K562 treated with DMSO at 1 percent for 12 hours (cell line): ENCODE measurements around the gene PARP3. TPM values are rescaled to one million over a fixed set of nuclear protein-coding genes. Genes with fewer than 3 reads are reported as not detected.

ENCODE experiments used
- total RNA-seq: library from RNA; unstranded; fragments of 300-600 nt; gene quantifications from 2 replicates; pipeline ENCODE4 v1.2.3, GENCODE V29; 2022; ENCODE audit not compliant: insufficient read depth

Gene PARP3
- 2.6 and 5.7 TPM in 2 replicates for total RNA-seq

GRCh38 chr3:51941798-51942602 lies at the start of gene PARP3, which contains the start of gene RRP9:
TSS of gene PARP3 (plus strand) at chr3:51942363. CDS start at chr3:51943356, 993 bp downstream.
TSS of gene RRP9 (minus strand) at chr3:51941904. CDS start at chr3:51941867, 37 bp downstream.

GRCh38 chr3:51955175-51955892 lies 13.2 kb downstream of the PARP3 start, which contains the start of gene GPR62:
TSS of gene GPR62 (plus strand) at chr3:51955381. CDS start at chr3:51955653, 272 bp downstream.

GRCh38 chr3:51967384-51968169 lies 25.4 kb downstream of the PARP3 start, which contains the start of gene PCBP4:
TSS of gene PCBP4 (minus strand) at chr3:51967454. CDS start at chr3:51961240, 6,214 bp downstream.

GRCh38 chr3:51974963-51975851 lies 33.0 kb downstream of the PARP3 start, which contains the start of gene ABHD14A:
TSS of gene ABHD14A (plus strand) at chr3:51975064. CDS start at chr3:51975136, 72 bp downstream.

GRCh38 chr3:51982838-51983577 lies 40.8 kb downstream of the PARP3 start, which contains the start of gene ACY1:
TSS of gene ACY1 (plus strand) at chr3:51983535. CDS start at chr3:51984065, 530 bp downstream.

GRCh38 chr3:51995346-51996163 lies 53.4 kb downstream of the PARP3 start, which contains the start of gene RPL29:
TSS of gene RPL29 (minus strand) at chr3:51995895. CDS start at chr3:51995461, 434 bp downstream.

Other genes with a start within 250 kb of the PARP3 start
- 0.44 TPM in 1 of 2 replicates, not detected in the other for gene GRM2, start 235.3 kb upstream of the PARP3 start, total RNA-seq
- gene IQCF6, start 163.1 kb upstream of the PARP3 start, total RNA-seq, result not detected in 2 replicates
- gene IQCF2, start 80.7 kb upstream of the PARP3 start, total RNA-seq, result not detected in 2 replicates
- not detected in 2 replicates for gene IQCF5, start 66.8 kb upstream of the PARP3 start, total RNA-seq
- not detected in 2 replicates for gene IQCF1, start 39.0 kb upstream of the PARP3 start, total RNA-seq
- 13.1 and 22.7 TPM in 2 replicates for gene RRP9, start 459 bp upstream of the PARP3 start, total RNA-seq
- gene GPR62, start 13.0 kb downstream of the PARP3 start, total RNA-seq, result not detected in 2 replicates
- gene PCBP4, start 25.1 kb downstream of the PARP3 start, total RNA-seq, result 10.2 and 14.6 TPM in 2 replicates
- gene ABHD14B, start 31.7 kb downstream of the PARP3 start, total RNA-seq, result 44.1 and 66.9 TPM in 2 replicates
- gene ABHD14A, start 32.7 kb downstream of the PARP3 start, total RNA-seq, result 18.7 and 22.9 TPM in 2 replicates
- gene ACY1, start 41.2 kb downstream of the PARP3 start, total RNA-seq, result 37.6 and 46.6 TPM in 2 replicates
- gene RPL29, start 53.5 kb downstream of the PARP3 start, total RNA-seq, result 2,362 and 2,887 TPM in 2 replicates
- 3.5 and 8.1 TPM in 2 replicates for gene DUSP7, start 114.2 kb downstream of the PARP3 start, total RNA-seq
- 22.4 and 25.5 TPM in 2 replicates for gene POC1A, start 212.1 kb downstream of the PARP3 start, total RNA-seq